Activated naive CD8-positive, alpha-beta T cell treated with anti-CD3 and anti-CD28 coated beads, Interleukin-2, amount 50 U/mL, for 24 hours (primary cell): ENCODE measurements around the gene RUNX3.

ENCODE experiments used
- ATAC-seq: fragments of 150-1000 bp; cut with Tn5 transposase; one replicate; pipeline ENCODE4 v1.10.0; 2021
- DNase-seq: peaks from one replicate; pipeline ENCODE4 v3.0.0; 2021
- H3K27ac Mint-ChIP-seq: one replicate; pipeline ENCODE4 v1.8.0; 2021; ENCODE audit warnings: mild to moderate bottlenecking, mixed read lengths
- H3K27me3 Mint-ChIP-seq: one replicate; pipeline ENCODE4 v1.8.0; 2021; ENCODE audit warnings: mixed read lengths
- H3K36me3 Mint-ChIP-seq: one replicate; pipeline ENCODE4 v1.8.0; 2021; ENCODE audit warnings: low read depth, mixed read lengths
- H3K4me1 Mint-ChIP-seq: one replicate; pipeline ENCODE4 v1.8.0; 2021; ENCODE audit warnings: mixed read lengths
- H3K4me3 Mint-ChIP-seq: one replicate; pipeline ENCODE4 v1.8.0; 2021; ENCODE audit warnings: mild to moderate bottlenecking, moderate library complexity, mixed read lengths
- H3K9me3 Mint-ChIP-seq: one replicate; pipeline ENCODE4 v1.8.0; 2021; ENCODE audit warnings: mixed read lengths

RUNX3 gene

DNA sequence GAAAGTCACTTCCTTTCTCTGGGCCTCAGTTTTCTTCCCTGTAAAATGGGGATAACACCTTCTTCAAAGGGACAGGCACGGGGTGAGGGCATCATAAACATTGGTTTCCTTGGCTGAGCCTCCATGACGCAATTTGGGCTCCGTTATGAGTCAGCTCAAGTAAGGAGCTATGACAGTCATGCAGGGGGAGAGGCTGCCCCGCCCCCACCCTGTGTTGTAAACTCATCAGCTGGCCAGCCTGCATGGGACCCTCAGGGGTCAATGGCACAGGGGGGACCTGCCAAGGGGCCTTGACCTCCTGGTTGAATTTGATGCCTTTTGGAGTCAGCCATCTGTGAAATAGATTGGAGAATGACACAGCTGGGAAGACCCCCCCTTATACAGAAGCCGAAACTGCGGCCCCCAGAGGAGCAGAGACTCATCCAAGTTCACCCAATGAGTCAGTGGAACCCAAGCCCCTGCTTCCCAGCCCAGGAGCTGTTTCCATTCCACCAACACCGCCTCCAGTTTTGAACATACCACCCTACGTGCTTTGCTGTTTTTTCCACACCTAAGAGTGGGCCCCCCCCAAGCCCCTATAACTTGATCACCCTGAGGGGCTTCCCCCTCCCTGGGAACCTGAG is 36.8 kb upstream of the RUNX3 start:
- DNase-seq (peak; percentile 84), ATAC-seq (peak; percentile 38)
- Mint-ChIP-seq H3K4me3 (peak overlapping the region; percentile 95), H3K27ac (peak overlapping the region; percentile 95), H3K4me1 (peaks cover 76% of the 10 kb centered on the region), H3K27me3 (peaks cover 3% of the 10 kb centered on the region), H3K9me3 (no peaks in the 10 kb centered on the region), H3K36me3 (peaks cover 37% of the 10 kb centered on the region)

DNA sequence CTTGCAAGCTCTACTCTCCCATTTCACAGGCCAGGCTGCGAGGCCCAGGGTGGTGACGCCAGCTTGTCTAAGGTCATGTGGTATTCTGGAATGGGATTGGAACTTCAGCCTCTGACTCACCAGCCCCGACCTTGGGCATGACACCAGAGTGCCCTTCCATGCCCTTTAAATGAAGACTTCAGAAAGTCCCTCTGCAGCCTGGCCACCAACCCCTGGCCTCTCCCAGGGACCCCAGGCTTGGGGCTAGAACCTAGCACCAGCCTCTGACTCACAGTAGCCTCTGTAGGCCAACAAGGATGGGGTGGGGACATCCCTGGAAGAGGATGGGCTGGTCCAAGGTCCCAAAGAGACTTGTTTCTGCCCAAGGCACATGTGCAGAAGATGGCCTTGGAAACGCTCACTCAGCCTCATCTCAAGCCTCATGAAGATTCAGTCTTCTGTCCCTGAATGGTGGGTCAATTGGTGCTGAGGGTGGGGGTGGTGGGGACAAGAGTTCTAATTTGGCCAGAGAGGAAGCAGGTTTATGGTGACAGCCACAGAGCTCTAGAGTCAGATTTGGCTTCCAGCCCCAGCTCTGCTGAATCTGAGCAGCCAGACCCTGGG is 36.1 kb upstream of the RUNX3 start:
- peak; percentile 26 for ATAC-seq
- Mint-ChIP-seq H3K4me3 (peak overlapping the region; percentile 95), H3K27me3 (peaks cover 3% of the 10 kb centered on the region), H3K4me1 (peaks cover 75% of the 10 kb centered on the region), H3K36me3 (peaks cover 43% of the 10 kb centered on the region), H3K9me3 (no peaks in the 10 kb centered on the region), H3K27ac (peak overlapping the region; percentile 95)
- peak; percentile 71 for DNase-seq

DNA sequence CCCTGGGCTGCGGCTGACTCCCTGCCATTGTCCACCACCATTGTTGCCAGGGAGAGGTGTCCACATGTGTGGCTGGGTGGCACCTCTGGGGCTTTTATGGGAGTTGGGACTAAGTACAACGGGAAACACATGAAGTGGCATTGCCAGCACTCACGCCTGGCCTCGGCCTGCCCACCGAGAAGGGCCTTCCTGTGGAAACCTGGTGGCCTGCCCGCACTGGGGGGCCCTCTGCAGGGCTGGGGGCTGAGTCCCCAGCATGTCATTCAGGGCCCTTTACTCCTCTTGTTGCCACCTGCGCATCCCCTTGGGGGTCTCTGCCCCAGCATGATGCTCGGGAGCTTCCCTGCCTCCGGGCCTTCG is 35.5 kb upstream of the RUNX3 start:
- peak overlapping the region; percentile 95 for H3K27ac Mint-ChIP-seq
- H3K4me3 Mint-ChIP-seq, result peak overlapping the region; percentile 95
- H3K4me1 Mint-ChIP-seq, result peaks cover 75% of the 10 kb centered on the region
- no peaks in the 10 kb centered on the region for H3K9me3 Mint-ChIP-seq
- peaks cover 3% of the 10 kb centered on the region for H3K27me3 Mint-ChIP-seq
- peaks cover 46% of the 10 kb centered on the region for H3K36me3 Mint-ChIP-seq
- no peak for DNase-seq
- ATAC-seq, result no peak

DNA sequence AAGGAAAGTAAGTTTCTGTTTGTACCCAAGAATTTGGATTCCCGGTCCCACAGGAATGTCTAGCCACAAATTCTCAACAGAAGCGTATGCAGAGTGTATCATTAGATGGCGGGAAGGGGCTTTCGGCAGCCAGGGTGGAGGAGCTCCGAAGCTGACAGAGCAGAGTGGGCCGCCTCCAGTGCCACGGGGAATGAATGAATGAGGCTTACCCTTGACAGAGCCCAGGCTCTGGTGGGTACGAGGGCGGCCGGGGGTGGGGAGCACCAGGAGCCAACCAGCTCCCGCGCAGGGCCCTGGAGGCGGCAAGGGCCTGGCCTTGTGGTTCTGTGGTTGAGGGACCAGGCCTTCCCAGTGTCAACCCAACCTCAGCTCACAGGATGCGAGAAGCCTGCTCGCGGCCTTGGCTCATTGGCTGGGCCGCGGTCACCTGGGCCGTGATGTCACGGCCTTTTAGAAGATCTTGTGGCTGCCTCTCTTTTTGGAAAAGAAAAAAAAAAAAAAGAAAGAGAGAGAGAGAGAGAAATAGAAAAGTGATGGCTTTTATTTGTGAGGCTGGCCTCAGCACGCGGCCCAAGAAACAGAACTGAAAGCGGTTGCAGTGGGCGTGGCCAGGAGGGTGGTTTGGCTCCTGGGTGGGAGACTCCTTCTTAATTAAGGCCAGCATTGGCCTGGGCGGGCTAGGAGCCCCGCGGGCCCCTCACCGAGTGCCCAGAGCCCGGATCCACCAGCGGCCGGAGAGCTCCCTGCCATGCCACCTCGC is 34.9 kb upstream of the RUNX3 start:
- Mint-ChIP-seq H3K27me3 (peaks cover 3% of the 10 kb centered on the region), H3K4me3 (peak overlapping the region; percentile 95), H3K9me3 (no peaks in the 10 kb centered on the region), H3K4me1 (peaks cover 75% of the 10 kb centered on the region), H3K36me3 (peaks cover 51% of the 10 kb centered on the region), H3K27ac (peak overlapping the region; percentile 95)
- ATAC-seq (peak; percentile 65), DNase-seq (peak; percentile 94)

DNA sequence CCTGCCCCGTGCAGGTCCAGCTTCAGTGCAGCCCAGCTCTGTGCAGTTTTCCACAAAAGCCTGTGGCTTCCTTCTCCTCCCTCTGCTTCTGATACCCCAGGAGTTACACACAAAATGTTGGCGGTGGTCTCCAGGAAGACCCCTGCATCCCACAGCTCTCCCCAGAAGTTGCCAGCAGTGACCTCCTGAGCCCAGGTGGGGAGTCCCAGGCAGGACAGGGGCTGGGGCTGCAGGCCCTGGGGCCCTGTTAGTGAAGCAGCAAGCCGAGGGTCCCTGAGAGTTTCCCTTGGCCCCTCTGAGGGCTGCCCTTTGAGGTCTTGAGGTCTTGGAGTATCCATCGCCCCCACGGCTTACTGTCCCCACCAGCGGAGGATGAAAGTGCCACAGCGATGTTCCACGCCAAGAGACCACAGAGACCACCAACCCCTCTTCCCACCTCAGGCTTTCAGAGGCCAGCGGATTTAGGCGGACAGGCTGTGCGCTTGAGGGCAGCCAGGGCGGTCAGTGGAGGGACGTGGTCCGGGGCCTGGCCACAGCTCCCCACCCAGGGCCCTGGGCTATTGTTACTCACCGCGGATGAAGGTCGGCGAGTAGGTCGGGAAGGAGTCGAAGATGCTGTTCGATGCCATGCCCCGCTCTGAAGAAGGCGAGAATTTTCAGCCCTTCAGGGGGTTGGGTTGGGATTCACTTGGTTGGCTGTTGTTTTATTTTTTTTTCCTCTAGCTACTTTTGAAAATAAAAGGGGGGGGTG is 34.0 kb upstream of the RUNX3 start:
- H3K9me3 Mint-ChIP-seq, result no peaks in the 10 kb centered on the region
- peak overlapping the region; percentile 95 for H3K27ac Mint-ChIP-seq
- peak overlapping the region; percentile 95 for H3K4me3 Mint-ChIP-seq
- peaks cover 3% of the 10 kb centered on the region for H3K27me3 Mint-ChIP-seq
- peaks cover 58% of the 10 kb centered on the region for H3K36me3 Mint-ChIP-seq
- no peak for DNase-seq
- H3K4me1 Mint-ChIP-seq, result peaks cover 78% of the 10 kb centered on the region
- no peak for ATAC-seq

DNA sequence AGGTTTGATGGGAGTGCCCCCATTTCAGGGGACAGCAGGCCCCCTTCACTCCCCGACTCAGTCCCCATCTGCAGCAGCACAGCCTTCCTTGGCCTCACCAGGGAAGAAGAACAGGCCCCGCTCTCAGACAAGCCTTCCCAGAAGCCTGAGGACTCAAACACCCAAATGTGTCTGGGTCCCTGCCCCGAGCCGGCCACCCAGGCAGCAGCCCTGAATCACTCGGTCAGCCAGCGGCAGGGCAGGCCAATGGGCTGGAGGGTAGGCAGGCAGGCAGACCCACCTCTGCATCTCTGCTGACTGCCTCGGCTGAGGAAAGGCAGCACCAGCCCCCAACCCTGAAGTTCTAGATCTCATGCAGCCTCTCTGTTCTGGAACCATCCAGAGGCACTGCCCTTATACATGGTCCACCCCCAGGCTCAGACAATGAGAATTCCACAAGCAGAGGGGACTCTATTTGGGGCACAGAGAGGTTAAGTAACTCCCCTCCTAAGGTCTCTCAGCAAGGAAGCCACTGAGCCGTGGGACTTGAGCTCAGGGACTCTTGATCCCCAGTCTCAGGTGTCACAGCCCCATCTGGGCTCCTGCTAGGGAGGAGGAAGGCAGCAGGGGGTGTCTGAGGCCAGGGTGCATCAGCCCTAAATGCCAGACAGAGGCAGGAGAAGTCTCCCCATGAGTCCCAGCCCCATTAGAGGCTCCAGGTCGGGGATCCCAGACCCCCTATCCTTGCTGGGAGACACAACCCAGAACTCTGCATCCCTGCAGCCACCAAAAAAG is 33.2 kb upstream of the RUNX3 start:
- Mint-ChIP-seq H3K27ac (peak overlapping the region; percentile 95), H3K27me3 (peaks cover 3% of the 10 kb centered on the region), H3K4me1 (peaks cover 78% of the 10 kb centered on the region), H3K4me3 (peak overlapping the region; percentile 95), H3K36me3 (peaks cover 64% of the 10 kb centered on the region), H3K9me3 (no peaks in the 10 kb centered on the region)
- DNase-seq, result no peak
- ATAC-seq, result no peak

DNA sequence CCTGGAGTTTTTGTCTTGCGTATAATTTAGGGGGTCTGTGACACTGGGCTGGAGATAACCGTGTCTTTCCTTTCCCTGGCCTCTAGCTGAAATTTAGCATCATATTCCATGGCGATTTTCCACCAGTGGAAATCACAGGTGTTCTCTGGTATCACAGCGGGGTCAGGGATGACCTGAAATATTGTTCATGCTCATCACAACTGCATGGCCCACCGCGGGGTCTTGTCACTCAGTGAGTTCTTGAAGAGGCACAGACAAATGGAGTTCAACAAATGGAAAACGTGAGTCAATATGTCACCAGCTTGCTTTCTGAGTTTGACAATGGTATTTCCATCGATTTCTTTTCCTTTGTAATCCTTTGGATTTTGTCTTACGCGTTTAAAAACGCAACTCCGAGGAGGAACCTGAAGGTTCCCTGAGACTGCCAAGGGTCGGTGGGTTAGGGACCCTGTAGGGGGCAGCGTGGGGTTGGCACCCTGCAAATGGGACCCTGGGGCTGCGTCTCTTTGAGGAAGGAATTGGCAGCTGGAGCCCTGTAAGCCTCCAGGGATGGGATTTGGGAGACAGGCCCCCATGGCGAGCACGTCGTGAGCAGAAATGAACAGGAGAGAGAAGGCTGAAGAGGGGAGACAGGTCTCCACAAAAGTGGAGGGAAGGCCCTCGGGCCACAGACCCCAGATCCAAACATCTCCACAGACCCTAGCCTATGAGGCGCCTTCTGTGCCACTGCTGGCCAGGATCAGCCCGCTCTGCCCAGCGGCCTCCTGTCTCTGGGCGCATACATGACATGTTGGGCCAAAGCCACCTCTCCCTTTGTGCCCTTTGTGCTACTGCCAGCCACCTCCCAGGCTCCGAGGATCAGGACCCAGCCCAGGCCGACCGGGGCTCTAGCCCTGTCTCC is 32.1 kb upstream of the RUNX3 start:
- H3K4me1 Mint-ChIP-seq, result peaks cover 79% of the 10 kb centered on the region
- peak overlapping the region; percentile 95 for H3K27ac Mint-ChIP-seq
- H3K27me3 Mint-ChIP-seq, result peaks cover 3% of the 10 kb centered on the region
- no peak for DNase-seq
- peaks cover 75% of the 10 kb centered on the region for H3K36me3 Mint-ChIP-seq
- no peaks in the 10 kb centered on the region for H3K9me3 Mint-ChIP-seq
- H3K4me3 Mint-ChIP-seq, result peak overlapping the region; percentile 95
- no peak for ATAC-seq

DNA sequence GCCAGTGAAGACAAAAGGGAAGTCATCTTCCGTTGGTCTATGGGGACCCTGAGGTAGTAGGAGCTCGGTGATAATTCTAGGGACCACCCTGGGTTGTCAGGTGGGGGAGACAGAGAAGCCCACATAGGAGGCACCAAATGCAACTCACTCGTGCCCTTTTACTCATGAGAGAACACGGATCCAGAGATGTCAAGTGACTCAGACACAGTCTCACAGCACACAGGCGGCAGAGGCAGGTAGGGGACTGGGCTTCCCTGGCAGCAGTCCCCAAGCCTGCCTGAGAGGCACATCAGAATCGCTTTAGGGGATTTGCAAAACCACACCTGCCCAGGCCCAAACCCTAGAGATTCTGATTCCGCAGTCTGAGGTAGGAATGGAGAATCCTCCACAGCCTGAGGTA is 31.3 kb upstream of the RUNX3 start:
- peaks cover 3% of the 10 kb centered on the region for H3K27me3 Mint-ChIP-seq
- DNase-seq, result no peak
- peak overlapping the region; percentile 95 for H3K27ac Mint-ChIP-seq
- peak overlapping the region; percentile 95 for H3K4me3 Mint-ChIP-seq
- ATAC-seq, result peak; percentile 7
- no peaks in the 10 kb centered on the region for H3K9me3 Mint-ChIP-seq
- peaks cover 81% of the 10 kb centered on the region for H3K36me3 Mint-ChIP-seq
- H3K4me1 Mint-ChIP-seq, result peaks cover 79% of the 10 kb centered on the region

DNA sequence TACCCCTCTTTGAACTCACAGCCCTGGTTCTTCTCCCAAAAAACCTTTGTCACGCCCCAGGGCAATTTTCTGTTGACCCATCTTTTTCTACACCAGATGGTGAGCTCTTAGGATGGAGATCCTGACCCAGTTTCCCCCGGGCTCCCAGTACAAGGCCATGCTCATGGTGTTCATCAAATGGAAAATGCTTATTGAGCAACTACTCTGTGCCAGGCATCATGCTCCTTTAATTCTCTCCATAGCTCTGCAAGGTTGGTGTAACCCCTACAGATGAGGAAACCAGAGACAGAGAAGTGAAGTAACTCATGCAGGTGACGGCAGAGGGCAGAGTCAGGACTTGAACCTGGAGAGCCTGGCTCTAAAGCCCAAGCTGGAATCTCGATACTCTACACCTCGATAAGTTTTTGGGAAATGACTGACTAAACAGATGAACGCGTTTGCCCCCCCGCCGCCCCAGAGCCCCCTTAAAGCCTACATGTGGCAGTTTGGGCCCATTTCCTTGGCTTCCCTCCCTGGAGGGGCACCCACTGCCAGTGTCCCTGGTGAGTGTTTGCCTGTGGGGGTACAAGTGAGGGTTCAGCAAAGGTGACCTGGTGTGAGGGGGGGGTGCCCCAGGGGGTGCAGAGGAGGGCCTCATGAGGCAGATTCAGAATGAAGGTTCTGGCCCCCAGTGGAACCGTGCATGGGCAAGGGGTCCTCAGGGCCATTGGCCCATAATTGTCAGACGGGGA is 30.2 kb upstream of the RUNX3 start:
- H3K4me1 Mint-ChIP-seq, result peaks cover 79% of the 10 kb centered on the region
- H3K27me3 Mint-ChIP-seq, result peaks cover 3% of the 10 kb centered on the region
- H3K36me3 Mint-ChIP-seq, result peaks cover 90% of the 10 kb centered on the region
- no peaks in the 10 kb centered on the region for H3K9me3 Mint-ChIP-seq
- H3K4me3 Mint-ChIP-seq, result peak overlapping the region; percentile 95
- DNase-seq (no peak), ATAC-seq (no peak)
- H3K27ac Mint-ChIP-seq, result peak overlapping the region; percentile 95

DNA sequence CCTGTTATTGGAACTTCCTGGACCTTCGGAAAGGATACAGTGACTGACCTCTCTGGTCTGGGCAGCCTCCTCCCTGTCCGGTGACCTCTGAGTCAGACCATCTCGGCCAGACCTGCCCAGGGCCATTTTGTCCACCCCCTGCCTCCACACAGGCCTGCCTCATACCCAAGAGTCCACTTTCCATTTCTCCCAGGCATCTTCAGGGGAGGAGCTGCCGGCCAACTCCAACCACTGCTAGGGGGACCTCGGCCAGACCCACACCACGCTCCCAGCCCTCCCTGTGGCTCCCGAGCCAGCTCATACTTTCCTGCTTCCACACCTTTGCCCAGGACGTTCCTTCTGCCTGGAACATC is 29.5 kb upstream of the RUNX3 start:
- Mint-ChIP-seq H3K4me3 (peak overlapping the region; percentile 95), H3K27ac (peak overlapping the region; percentile 95), H3K36me3 (peaks cover 92% of the 10 kb centered on the region), H3K27me3 (no peaks in the 10 kb centered on the region), H3K4me1 (peaks cover 79% of the 10 kb centered on the region), H3K9me3 (no peaks in the 10 kb centered on the region)
- ATAC-seq (no peak), DNase-seq (no peak)

DNA sequence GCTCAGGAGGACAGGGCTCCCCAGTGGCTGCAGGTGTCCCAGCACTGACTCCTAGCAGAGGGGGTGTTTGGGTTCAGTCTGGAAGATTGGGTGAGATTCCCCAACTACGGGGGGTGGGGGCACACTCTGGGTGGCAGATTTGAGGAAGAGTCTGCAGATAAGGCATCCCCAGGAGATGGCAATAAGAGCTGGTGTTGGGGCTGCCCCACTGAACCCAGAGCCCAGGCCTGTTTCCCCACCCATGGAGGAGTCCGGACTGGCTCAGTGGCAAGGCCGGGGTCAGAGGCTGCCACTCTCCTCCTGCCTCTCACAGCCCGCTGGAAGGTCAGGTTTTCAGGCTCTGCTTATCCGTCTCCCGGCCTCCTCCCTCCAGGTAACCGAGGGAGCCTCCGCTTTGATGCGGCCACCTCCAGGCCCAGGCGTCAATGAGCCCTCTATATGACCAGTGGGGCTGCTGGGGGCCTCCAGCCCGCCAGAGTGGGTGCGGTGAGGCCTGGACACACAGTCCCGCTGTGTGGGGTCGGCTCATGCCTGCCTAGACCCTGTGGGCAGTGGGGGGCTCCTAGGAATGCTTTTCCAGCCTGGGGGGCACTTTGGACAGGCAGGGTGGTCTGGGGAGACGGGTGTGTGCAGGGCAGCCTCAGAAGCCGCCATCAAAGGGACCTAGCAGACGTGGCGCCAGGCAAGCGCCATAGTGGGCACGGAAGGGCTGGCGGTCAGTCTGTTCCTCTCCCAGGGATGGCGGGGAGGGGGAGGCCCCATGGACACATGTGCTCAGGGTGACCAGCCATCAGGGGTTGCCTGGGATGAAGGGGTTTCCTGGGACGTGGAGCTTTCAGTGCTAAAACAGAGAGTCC is 28.9 kb upstream of the RUNX3 start:
- no peak for DNase-seq
- Mint-ChIP-seq H3K27me3 (no peaks in the 10 kb centered on the region), H3K9me3 (no peaks in the 10 kb centered on the region), H3K4me3 (peak overlapping the region; percentile 95), H3K4me1 (peaks cover 83% of the 10 kb centered on the region), H3K36me3 (peaks cover 92% of the 10 kb centered on the region), H3K27ac (peak overlapping the region; percentile 95)
- no peak for ATAC-seq
